ENCODE data around the gene CPT1B.

DNA sequence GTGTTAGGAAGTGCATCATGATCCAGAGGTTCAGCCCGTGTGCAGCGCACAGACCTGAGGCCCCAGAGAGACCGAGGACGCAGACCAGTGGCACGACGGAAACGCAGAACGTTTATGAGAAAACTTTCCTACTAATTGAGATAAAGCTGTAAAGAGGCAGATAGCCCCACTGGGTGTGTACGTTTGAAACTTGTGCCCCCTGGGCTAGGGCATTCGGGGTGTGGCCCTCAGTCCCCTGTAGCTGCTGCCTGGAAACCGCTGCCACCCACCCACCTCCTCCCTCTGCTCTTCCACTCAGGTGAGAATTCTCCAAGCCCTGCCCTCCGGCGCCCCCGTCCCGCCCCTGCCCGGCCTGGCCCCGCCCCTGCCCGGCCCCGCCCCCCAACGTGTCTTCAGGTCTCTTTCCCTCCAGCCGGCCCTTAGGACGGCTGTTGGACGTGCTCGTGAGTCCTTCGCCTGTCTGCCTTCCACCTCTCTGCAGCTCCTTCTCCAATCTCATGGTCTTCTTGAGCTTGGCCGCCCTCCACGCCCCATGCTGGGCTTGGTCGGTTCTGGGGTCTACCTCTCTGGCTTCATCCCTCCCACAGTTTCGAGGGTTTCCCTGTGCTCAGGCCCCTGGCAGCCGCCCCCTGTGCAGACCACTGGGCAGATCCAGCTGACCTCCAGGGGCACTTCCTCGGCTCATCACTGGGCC lies 34.4 kb upstream of the CPT1B start:
- TF ChIP-seq POLR2A (IDR thresholded peaks at IDR 0.05) (no peak), EP300 (IDR thresholded peaks at IDR 0.05; ENCODE audit: low read depth) (no peak)
- TF ChIP-seq, protein P1, sequence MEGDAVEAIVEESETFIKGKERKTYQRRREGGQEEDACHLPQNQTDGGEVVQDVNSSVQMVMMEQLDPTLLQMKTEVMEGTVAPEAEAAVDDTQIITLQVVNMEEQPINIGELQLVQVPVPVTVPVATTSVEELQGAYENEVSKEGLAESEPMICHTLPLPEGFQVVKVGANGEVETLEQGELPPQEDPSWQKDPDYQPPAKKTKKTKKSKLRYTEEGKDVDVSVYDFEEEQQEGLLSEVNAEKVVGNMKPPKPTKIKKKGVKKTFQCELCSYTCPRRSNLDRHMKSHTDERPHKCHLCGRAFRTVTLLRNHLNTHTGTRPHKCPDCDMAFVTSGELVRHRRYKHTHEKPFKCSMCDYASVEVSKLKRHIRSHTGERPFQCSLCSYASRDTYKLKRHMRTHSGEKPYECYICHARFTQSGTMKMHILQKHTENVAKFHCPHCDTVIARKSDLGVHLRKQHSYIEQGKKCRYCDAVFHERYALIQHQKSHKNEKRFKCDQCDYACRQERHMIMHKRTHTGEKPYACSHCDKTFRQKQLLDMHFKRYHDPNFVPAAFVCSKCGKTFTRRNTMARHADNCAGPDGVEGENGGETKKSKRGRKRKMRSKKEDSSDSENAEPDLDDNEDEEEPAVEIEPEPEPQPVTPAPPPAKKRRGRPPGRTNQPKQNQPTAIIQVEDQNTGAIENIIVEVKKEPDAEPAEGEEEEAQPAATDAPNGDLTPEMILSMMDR (IDR thresholded peaks at IDR 0.05) = no peak
